Activated naive CD8-positive, alpha-beta T cell treated with anti-CD3 and anti-CD28 coated beads, Interleukin-2, amount 50 U/mL, for 16 hours (primary cell): ENCODE measurements around the gene NSDHL.
"Not testable (repeated sequence)": the region's sequence is repeated elsewhere in the genome, so short reads cannot be mapped to it uniquely, and the experiment has no call there.

ENCODE experiments used
- DNase-seq: peaks from one replicate; pipeline ENCODE4 v3.0.0-alpha.2; 2020; ENCODE audit warnings: low read depth, low spot score

Gene NSDHL

DNA sequence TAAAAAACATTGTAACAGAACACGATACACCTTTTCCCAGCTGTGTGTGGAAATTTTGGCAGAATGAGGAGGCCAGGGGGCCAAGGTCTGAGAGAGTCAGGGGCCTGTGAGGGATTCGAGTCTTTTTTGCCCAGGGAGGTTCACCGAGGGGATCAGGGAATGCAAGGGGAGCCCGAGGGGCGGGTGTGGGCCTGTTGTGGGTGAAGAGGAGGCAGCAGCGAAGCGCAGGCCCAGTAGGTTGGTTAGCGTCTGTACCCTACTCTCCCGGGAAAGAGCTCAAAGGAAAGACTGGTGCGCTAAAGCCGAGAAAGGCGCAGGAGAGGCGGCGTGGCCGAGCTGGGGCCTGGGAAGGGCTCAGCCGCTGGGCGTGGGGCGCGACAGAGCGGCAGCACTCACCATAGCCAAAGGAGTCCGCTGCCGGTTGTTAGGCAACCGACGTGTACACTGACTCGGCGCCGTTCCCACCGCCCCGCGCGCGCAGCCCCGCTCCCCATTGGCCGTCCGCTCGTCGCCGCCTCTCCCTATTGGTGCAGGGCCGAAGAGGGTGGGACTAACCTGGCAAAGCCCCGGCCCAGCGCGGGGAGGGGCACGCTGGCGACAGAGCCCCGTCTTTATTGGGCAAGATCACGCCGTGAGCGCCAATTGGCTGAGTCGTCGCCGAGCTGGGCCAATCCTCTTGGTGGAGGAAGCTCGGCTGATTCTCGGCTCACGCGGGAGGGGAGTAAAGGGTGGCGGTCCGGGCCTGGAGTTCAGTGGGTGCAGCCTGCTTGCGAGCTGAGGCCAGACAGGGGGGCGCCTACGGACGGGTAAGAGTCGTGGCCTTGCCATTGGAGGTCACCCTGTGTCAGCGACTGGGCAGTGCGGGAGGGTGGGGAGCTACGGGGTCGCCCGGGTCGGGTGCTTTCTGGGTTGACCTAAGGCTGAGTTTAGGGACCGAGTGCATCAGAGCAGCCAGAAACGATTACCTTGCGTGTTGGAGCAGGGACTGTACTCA, at the start of gene NSDHL, which contains the start of gene CETN2:
Gene NSDHL, plus strand, starts transcription at position 752 of the 994 bp plus-strand sequence. CDS start 15,262 bp downstream, outside the sequence.
Gene CETN2, minus strand, starts transcription at position 446 of the 994 bp plus-strand sequence. Its CDS starts 47 bp downstream, at position 399.
- DNase-seq: peak; percentile 85

DNA sequence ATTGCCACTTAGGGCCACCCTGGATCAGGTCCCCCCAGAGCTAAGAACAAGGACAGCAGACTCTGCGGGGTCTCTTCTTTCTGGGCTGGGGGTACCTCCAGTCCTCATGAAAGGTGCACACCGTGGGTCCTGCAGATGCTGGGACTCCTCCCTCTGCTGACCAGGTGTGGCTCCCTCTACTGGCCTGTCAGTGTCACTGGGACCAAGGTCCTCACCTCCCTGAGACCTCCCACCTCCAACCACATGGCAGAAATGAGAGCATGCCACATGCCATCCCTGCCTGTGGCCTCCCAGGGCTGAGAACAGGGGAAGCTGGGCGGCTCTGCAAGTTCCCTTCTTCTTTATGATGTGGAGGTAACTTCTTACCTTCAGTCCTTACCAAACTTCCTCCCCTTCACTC, 43.8 kb upstream of the NSDHL start:
- not testable (repeated sequence) for DNase-seq

DNA sequence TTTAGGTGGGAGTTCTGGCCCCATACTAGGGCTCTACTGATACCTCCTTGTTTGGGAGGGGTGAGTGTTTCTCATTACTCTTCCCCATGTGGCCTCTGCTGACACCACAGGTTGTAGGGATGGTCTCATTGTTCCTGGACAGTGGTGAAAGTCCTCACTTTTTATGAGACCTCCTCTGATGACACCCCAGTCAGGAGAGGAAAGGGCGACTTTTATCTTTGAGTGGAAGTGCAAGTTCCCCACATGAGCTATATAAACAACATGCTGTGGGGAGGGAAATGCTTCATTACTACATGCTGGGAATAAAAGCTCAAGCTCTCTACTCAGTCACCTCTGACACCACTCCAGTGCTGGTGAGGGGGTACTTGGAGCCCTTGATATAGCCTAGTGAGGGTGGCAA, 31.9 kb upstream of the NSDHL start:
- DNase-seq: no peak

- no peak for DNase-seq
Measured at GRCh38 chrX:152806035-152806434, 24.8 kb upstream of the NSDHL start.

- DNase-seq: no peak
Measured at GRCh38 chrX:152810403-152810802, 20.5 kb upstream of the NSDHL start.

GRCh38 chrX:152813206-152813605, 17.7 kb upstream of the NSDHL start:
- no peak for DNase-seq

DNA sequence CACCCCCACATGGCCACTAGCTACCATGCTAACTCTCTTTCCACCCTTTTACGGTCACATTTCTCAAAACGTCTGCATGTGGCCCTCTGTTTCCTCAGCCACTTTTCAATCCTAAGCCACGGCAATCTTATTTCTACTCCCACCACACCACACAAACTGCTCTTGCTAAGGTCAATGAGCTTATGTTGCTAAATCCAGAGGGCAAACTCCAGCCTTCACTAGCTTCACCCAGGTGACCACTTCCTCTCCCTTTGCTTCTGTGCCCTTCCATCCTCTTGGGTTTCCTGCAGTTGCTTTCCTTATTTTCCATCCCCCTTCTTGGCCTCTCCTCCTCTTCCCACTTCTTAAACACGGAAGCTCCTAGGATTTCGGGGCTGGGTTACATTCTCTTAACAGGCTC, 16.8 kb upstream of the NSDHL start:
- no peak for DNase-seq

DNA sequence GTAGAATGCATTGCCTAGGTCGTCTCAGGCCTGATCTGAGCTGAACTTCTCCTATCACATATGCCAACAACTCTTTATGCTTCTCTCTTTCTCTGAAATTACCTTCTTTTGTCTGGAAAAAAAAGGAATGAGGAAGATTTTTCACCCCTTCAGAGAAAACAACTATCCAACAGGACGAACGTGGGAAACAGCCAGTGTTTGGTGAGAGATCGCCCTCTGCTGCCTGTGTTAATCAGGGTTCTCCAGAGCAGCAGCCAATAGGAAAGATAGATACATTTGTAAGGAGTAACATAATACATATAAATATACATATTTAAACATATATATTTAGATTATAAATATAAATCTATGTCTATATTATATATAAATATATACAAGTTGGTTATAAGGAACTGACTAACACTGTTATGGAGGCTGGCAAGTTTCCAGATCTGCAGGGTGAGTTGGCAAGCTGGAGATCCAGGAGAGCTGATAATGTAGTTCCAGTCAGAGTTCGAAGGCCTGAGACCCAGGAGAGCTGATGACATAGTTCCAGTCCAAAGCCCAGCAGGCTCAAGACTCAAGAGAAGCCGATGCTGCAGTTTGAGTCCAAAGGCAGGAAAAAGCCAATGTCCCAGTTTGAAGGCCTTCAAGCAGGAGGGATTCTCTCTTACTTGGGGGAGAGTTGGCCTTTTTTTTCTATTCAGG, 13.6 kb upstream of the NSDHL start:
- DNase-seq: no peak

DNA sequence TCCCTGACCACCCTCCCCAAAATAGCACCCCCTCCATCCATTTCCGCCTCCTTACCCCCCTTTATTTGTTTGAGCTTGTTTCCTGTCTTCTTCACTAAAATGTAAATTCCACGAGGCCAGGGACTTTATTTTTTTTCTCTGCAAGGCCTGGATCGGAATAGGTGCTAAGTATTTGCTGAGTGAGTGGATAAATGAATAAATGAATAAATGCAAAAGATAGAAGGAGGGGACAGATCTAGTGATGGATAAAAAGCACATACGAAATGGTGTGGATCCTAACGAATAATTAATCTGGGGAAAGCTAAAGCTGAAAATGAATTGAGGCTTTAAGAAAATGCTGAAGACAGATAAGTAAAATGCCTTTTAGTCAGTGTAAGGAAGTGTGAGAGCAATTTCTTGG, 12.5 kb upstream of the NSDHL start:
- no peak for DNase-seq

- DNase-seq: no peak
Measured at GRCh38 chrX:152819266-152819665, 11.6 kb upstream of the NSDHL start.

GRCh38 chrX:152819732-152820131, 11.1 kb upstream of the NSDHL start:
- DNase-seq: no peak

GRCh38 chrX:152821145-152821765, 9.6 kb upstream of the NSDHL start:
- no peak for DNase-seq

GRCh38 chrX:152822383-152823086, 8.3 kb upstream of the NSDHL start:
- no peak for DNase-seq

GRCh38 chrX:152823657-152824056, 7.2 kb upstream of the NSDHL start:
- no peak for DNase-seq

DNA sequence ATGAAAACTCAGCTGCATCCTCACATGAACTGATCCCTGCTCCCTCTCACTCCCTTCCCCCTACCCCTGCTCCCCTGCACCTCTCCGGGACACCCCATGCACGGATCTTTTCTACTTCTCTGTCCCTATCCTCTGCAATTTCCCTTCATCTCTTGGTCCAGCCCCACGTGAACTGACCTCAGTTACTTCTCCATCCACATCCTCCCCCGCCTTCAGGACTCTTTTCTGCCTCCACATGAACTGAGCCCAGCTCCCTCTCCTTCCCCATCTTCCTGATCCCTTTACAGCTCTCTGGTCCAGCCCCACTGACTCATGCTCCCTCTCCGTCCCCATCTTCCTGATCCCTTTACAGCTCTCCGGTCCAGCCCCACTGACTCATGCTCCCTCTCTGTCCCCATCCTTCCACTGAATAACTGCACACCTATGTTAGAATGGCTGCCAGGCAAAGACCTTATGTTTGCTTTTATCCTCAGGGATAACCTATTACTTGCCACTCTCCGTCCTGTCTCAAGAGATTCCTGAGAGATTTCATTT, 6.0 kb upstream of the NSDHL start:
- DNase-seq: no peak

DNA sequence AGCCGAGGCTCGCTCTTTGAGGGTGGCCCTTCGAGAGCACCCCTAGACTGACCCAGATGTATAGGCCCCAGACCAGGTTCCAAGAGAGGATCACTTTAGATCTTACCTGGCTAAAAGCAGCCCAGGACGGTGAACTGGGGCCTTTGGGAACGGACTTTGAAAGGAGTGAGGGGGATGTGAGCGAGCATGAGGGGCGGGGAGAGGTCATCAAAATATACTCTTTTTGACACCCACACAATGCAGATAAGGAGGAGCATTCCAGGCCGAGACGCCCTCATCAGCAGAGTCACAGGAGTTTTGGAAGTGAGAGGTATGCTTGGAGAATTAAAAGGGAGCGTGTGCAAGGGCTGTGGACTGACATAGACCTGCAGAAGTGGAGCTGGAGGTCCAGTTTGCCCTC, 528 bp downstream of the NSDHL start:
- DNase-seq: no peak

DNA sequence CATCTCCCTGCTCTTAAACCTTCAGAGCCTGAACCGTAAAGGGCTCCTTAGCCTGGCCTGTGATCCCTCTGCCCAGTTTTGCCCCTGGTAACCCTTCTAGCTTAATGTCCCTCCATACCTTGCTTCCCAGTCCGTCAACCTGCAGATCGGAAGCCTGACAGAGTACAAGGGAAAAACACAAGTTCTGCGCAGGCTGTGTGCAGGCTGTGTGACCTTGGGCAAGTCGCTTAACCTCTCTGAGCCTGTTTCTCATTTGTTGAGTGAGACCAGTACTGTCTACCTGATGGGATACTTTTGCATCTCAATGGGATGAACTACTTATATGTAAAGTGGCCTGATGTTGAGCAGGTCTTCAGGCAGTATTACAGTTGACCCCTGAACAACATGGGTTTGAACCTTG, 1.7 kb downstream of the NSDHL start:
- no peak for DNase-seq

GRCh38 chrX:152833378-152833777, 2.5 kb downstream of the NSDHL start:
- DNase-seq: no peak

GRCh38 chrX:152835470-152835869, 4.6 kb downstream of the NSDHL start:
- DNase-seq: not testable (repeated sequence)

DNA sequence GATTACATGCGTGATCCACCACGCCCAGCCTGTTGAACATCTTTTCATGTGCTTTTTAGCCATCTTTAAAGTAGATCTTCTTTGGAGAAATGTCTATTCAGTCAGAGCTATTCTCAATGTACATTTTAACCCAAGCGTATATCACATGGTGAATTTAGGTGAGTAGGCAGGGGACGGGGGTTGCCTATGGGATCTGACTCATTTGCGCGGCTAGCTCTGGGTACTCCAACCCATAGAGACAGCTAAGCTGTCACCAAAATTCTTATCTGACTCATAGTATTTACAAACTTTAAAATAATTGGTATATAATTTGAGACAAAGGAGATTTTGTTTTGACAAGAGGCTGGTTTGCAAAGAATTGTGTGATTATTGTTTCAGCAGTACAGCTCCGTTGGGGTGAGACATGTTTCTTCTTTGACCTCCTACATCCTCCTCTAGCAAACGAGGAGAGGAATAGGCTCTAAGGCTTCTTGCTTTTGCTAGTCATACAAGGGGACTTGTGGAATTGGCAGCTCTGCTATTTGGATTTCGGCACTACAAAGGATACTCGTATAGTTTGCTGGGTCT, 12.0 kb downstream of the NSDHL start:
- DNase-seq: no peak

DNA sequence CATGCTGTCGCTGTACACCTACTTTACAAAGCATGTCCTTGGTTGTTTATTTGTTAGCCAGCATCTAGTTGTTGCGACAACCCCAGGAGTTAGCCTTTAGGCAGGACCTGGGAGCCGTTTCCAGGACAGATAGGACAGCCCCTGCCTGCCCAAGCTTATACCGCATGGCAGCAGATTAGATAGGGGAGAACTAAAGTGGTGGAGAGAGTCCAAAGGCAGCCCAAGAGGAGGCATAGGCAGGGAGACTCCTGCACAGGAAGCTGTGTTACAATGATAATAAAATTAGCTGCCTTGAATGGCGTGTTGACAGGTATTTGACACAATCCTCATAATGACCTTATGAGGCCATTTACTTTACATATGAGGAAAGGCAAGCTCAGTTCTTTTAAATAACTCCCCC, 13.0 kb downstream of the NSDHL start:
- DNase-seq: no peak
